OCI-LY1 (cell line): ENCODE results near the gene CD244.

ENCODE experiments used
- H2AFZ ChIP-seq: fragments of 200-600 bp; sonication (generic), shearing (Covaris generic); 2 replicates; pipeline ENCODE4 v1.6.0; 2014; ENCODE audit warnings: antibody characterized with exemption, mild to moderate bottlenecking, low read length
- H3F3A ChIP-seq: fragments of 200-600 bp; sonication (generic), shearing (Covaris generic); 2 replicates; pipeline ENCODE4 v1.6.0; 2014; ENCODE audit warnings: mild to moderate bottlenecking, antibody characterized with exemption, low read length, moderate library complexity; ENCODE audit not compliant: insufficient read depth
- H3K27ac ChIP-seq: fragments of 200-600 bp; sonication (generic); 2 replicates; pipeline ENCODE4 v1.5.1; 2014; ENCODE audit warnings: low read length, mixed run types, mild to moderate bottlenecking, low read depth; ENCODE audit not compliant: poor library complexity, severe bottlenecking
- H3K27me3 ChIP-seq: fragments of 200-600 bp; sonication (generic); 2 replicates; pipeline ENCODE4 v1.6.0; 2014; ENCODE audit warnings: antibody characterized with exemption, mild to moderate bottlenecking, low read length, moderate library complexity; ENCODE audit not compliant: insufficient read depth
- H3K36me3 ChIP-seq: fragments of 200-600 bp; sonication (generic); 2 replicates; pipeline ENCODE4 v1.6.1; 2014; ENCODE audit warnings: mild to moderate bottlenecking, antibody characterized with exemption, low read length, moderate library complexity, mixed read lengths; ENCODE audit not compliant: insufficient read depth
- H3K4me1 ChIP-seq: fragments of 200-600 bp; sonication (generic); 2 replicates; pipeline ENCODE4 v1.5.1; 2014; ENCODE audit warnings: mild to moderate bottlenecking, low read length, moderate library complexity; ENCODE audit not compliant: insufficient read depth, severe bottlenecking
- H3K4me2 ChIP-seq: fragments of 200-600 bp; sonication (generic), shearing (Covaris generic); 2 replicates; pipeline ENCODE4 v1.6.1; 2014; ENCODE audit warnings: low read length
- H3K4me3 ChIP-seq: fragments of 200-600 bp; sonication (generic); 2 replicates; pipeline ENCODE4 v1.5.1; 2014; ENCODE audit warnings: low read length, low read depth, mild to moderate bottlenecking, mixed read lengths; ENCODE audit not compliant: poor library complexity, severe bottlenecking
- H3K79me2 ChIP-seq: fragments of 200-600 bp; shearing (Covaris generic); 2 replicates; pipeline ENCODE4 v1.6.1; 2016; ENCODE audit warnings: mixed run types, low read length, mixed read lengths; ENCODE audit not compliant: insufficient read depth
- H3K9ac ChIP-seq: fragments of 200-600 bp; sonication (generic), shearing (Covaris generic); 2 replicates; pipeline ENCODE4 v1.6.1; 2014; ENCODE audit warnings: mild to moderate bottlenecking, low read length, mixed read lengths
- H3K9me2 ChIP-seq: fragments of 200-600 bp; sonication (generic), shearing (Covaris generic); 2 replicates; pipeline ENCODE4 v1.6.1; 2014; ENCODE audit warnings: low read depth, mild to moderate bottlenecking, low read length, mixed read lengths
- H3K9me3 ChIP-seq: fragments of 200-600 bp; shearing (Covaris generic); 2 replicates; pipeline ENCODE4 v1.6.1; 2014; ENCODE audit warnings: low read length, mixed read lengths
- H4K20me1 ChIP-seq: fragments of 200-600 bp; sonication (generic), shearing (Covaris generic); 2 replicates; pipeline ENCODE4 v1.6.0; 2016; ENCODE audit warnings: mild to moderate bottlenecking, low read length; ENCODE audit not compliant: insufficient read depth
- EZH2 ChIP-seq: fragments of 200-600 bp; sonication (generic), shearing (Covaris generic); IDR thresholded peaks from 2 replicates; pipeline ENCODE4 v1.8.0; 2017; ENCODE audit warnings: borderline replicate concordance, mixed run types, mild to moderate bottlenecking, antibody characterized with exemption, low read length, moderate library complexity, mixed read lengths
- TF ChIP-seq, protein P1 (sequence below): fragments of 200-600 bp; sonication (generic), shearing (Covaris generic); IDR thresholded peaks from 2 replicates; pipeline ENCODE4 v1.5.1; 2017; ENCODE audit warnings: mild to moderate bottlenecking, antibody characterized with exemption, low read length, moderate library complexity, mixed read lengths

Gene CD244, protein sequence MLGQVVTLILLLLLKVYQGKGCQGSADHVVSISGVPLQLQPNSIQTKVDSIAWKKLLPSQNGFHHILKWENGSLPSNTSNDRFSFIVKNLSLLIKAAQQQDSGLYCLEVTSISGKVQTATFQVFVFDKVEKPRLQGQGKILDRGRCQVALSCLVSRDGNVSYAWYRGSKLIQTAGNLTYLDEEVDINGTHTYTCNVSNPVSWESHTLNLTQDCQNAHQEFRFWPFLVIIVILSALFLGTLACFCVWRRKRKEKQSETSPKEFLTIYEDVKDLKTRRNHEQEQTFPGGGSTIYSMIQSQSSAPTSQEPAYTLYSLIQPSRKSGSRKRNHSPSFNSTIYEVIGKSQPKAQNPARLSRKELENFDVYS

DNA sequence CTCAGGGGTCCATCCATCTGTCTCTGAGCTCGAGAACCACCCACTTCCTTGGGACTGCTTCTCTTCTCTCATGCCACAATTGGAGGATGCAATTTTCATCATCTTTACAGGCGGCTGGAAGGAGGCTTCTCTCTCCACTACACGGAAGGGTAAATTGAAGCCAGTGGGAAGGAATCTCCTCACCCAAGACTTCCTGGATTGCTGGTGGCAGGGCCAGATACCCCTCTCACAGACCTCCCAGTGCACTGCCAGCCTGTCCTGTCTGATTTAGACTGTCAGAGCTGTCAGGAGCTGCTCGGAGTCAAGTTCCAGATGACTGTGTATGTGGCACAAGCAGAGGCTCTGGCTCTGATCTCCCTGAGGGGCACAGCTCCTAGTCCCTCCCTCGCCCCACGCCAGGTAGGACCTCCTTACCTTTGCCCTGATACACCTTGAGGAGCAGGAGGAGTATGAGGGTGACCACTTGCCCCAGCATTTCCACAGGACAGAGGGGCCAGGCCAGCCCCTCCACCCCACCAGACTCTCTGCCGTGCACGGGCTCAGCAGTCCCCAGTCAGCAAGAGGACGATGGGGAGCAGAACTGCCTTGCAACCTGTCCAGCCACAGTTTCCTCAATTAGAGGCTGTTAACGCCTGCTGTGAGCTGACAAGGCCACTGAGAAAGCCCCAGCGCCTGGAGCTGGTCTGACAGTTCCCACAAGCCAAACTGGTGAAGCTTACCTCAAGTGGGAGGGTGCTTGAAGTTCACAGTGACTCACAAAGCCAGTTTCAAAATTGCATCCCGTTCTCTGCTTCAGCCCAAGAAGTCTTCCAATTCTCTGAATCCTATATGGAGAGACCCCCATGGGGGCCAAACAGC lies at the start of gene CD244:
Gene CD244 (minus strand): TSS at position 685 of the 858 bp plus-strand sequence. CDS start 210 bp downstream, at position 475.
- peaks cover 5% of the 10 kb centered on the region; the same call in 1 of the 2 replicates for H3K27me3 ChIP-seq
- H4K20me1 ChIP-seq, result no peaks in the 10 kb centered on the region
- H3K36me3 ChIP-seq, result no peaks in the 10 kb centered on the region
- no peak within 1 kb of the TSS for H3K4me3 ChIP-seq
- no peaks in the 10 kb centered on the region for H3K9me2 ChIP-seq
- no peak within 1 kb of the TSS for H3K9ac ChIP-seq
- no peak within 1 kb of the TSS for H2AFZ ChIP-seq
- no peaks in the 10 kb centered on the region for H3K79me2 ChIP-seq
- H3K4me2 ChIP-seq, result no peak within 1 kb of the TSS
- no peaks in the 10 kb centered on the region for H3K9me3 ChIP-seq
- no peak for TF ChIP-seq EZH2
- TF ChIP-seq, protein P1, sequence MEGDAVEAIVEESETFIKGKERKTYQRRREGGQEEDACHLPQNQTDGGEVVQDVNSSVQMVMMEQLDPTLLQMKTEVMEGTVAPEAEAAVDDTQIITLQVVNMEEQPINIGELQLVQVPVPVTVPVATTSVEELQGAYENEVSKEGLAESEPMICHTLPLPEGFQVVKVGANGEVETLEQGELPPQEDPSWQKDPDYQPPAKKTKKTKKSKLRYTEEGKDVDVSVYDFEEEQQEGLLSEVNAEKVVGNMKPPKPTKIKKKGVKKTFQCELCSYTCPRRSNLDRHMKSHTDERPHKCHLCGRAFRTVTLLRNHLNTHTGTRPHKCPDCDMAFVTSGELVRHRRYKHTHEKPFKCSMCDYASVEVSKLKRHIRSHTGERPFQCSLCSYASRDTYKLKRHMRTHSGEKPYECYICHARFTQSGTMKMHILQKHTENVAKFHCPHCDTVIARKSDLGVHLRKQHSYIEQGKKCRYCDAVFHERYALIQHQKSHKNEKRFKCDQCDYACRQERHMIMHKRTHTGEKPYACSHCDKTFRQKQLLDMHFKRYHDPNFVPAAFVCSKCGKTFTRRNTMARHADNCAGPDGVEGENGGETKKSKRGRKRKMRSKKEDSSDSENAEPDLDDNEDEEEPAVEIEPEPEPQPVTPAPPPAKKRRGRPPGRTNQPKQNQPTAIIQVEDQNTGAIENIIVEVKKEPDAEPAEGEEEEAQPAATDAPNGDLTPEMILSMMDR, result no peak
- H3K27ac ChIP-seq, result no peak within 1 kb of the TSS
- no peaks in the 10 kb centered on the region for H3F3A ChIP-seq
- H3K4me1 ChIP-seq, result no peaks in the 10 kb centered on the region

DNA sequence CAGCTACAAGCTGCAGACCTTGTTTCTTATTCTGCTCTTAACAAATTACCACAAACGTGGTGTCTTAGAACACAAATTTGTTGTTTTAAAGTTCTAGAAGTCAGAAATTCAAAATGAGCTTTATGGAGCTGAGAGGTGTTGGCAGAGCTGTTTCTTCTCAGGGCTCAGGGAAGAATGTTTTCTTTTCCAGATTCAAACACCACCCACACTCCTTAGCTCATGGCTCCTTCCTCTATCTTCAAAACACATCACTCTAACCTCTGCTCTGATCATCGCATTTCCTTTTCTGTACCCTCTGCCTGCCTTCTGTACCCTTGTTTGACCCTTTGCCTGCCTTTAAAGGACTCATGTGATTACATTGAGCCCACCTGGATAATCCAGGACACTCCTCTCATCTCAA lies 49.2 kb upstream of the CD244 start:
- no peak overlapping the region for H3K27ac ChIP-seq
- H3K4me2 ChIP-seq, result no peak overlapping the region
- H3K27me3 ChIP-seq, result no peaks in the 10 kb centered on the region
- H3K36me3 ChIP-seq, result no peaks in the 10 kb centered on the region
- no peak overlapping the region for H3K4me3 ChIP-seq
- H3F3A ChIP-seq, result no peaks in the 10 kb centered on the region
- H3K9ac ChIP-seq, result no peak overlapping the region
- no peaks in the 10 kb centered on the region; the same call in 1 of the 2 replicates for H3K9me2 ChIP-seq
- TF ChIP-seq EZH2, result no peak
- TF ChIP-seq, protein P1, result no peak
- no peaks in the 10 kb centered on the region for H3K79me2 ChIP-seq
- H3K4me1 ChIP-seq, result no peaks in the 10 kb centered on the region
- no peaks in the 10 kb centered on the region for H3K9me3 ChIP-seq
- H2AFZ ChIP-seq, result no peak overlapping the region
- no peaks in the 10 kb centered on the region for H4K20me1 ChIP-seq

DNA sequence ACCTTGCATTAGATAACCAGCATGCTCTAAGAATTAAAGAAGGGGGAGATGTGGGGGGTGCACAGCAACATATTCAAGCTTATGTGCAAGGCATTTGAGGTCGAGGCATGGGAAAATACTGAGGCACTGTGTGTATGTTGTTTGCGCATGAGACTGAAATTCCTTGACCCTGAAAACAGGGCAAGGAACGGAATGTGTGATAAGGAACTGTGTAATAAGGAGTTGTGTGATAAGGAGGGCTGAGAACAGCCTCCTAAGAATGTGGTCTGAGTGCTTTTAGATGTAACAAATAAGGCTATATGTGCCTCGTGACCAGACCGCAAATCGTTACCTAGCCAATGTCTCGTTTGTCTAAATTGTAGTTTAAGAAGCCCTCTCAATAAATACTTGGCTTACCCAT lies 48.8 kb upstream of the CD244 start:
- TF ChIP-seq, protein P1, result no peak
- TF ChIP-seq EZH2, result no peak
- H3K9me2 ChIP-seq, result no peaks in the 10 kb centered on the region; the same call in 1 of the 2 replicates
- no peaks in the 10 kb centered on the region for H3F3A ChIP-seq
- no peaks in the 10 kb centered on the region for H3K36me3 ChIP-seq
- no peaks in the 10 kb centered on the region for H3K79me2 ChIP-seq
- H2AFZ ChIP-seq, result no peak overlapping the region
- H3K4me1 ChIP-seq, result no peaks in the 10 kb centered on the region
- no peak overlapping the region for H3K4me3 ChIP-seq
- H4K20me1 ChIP-seq, result no peaks in the 10 kb centered on the region
- H3K27ac ChIP-seq, result no peak overlapping the region
- no peaks in the 10 kb centered on the region for H3K27me3 ChIP-seq
- no peak overlapping the region for H3K4me2 ChIP-seq
- no peak overlapping the region for H3K9ac ChIP-seq
- no peaks in the 10 kb centered on the region for H3K9me3 ChIP-seq
